ENCODE measurements around the gene WIF1.

Gene WIF1

DNA sequence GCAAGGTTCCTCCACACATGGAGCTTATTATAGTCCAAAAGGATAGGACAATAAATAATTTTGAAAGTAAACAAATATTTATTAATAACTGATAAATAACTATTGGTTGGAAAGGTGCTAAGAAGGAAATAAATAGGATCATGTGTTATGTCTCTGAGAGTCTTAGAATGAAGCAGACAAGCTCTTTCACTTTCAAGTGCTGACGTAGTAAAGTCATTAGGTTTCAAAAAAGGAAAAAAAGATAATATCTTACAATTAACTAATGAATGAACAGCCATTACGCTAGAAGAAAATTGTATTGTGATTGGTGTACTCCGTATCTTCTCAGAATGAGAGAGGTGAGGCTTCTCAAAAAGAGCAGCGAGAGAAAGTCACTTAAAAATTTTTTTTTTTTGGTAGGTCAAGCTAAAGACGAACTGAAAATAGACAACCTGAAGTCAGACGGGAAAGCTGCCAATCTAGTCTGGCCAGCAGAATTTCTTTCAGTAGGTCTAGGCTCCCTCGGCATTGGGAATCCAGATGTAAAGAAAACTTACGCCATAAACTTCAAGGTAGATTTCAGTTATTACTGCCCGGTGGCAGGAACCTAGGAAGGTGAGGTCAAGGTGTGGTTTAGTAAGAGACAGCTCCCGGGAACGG is 47.7 kb upstream of the WIF1 start:
- no peaks in the 10 kb centered on the region for H3F3A ChIP-seq (ENCODE audit: control insufficient read depth, insufficient read depth)
- H3K27me3 ChIP-seq (ENCODE audit: control insufficient read depth, low read length), result no peaks in the 10 kb centered on the region
- H3K4me2 ChIP-seq (ENCODE audit: low read length), result peak overlapping the region; percentile 72
- TF ChIP-seq EZH2phosphoT487 (IDR thresholded peaks at IDR 0.05; ENCODE audit: borderline replicate concordance, low read length) (no peak), CTCF (IDR thresholded peaks at IDR 0.05; ENCODE audit: low read depth, low read length, poor library complexity, severe bottlenecking) (no peak)
- H3K27ac ChIP-seq (ENCODE audit: low read depth, low read length), result peak overlapping the region; percentile 66; the same call in 1 of the 2 replicates
- H3K4me1 ChIP-seq (ENCODE audit: control insufficient read depth, low read length), result peaks cover 37% of the 10 kb centered on the region
- H4K20me1 ChIP-seq (ENCODE audit: control insufficient read depth, insufficient read depth, low read depth, low read length), result peaks cover 20% of the 10 kb centered on the region
- H3K36me3 ChIP-seq (ENCODE audit: control insufficient read depth, low read length), result peaks cover 38% of the 10 kb centered on the region
- H3K79me2 ChIP-seq (ENCODE audit: control insufficient read depth, low read length), result peaks cover 51% of the 10 kb centered on the region
- H3K4me3 ChIP-seq (ENCODE audit: low read length), result peak overlapping the region; percentile 88
- H3K9me3 ChIP-seq (ENCODE audit: control insufficient read depth, insufficient read depth, low read length), result no peaks in the 10 kb centered on the region
- no peaks in the 10 kb centered on the region for H3K9me2 ChIP-seq (replicated peaks; ENCODE audit: control insufficient read depth, low read length)

DNA sequence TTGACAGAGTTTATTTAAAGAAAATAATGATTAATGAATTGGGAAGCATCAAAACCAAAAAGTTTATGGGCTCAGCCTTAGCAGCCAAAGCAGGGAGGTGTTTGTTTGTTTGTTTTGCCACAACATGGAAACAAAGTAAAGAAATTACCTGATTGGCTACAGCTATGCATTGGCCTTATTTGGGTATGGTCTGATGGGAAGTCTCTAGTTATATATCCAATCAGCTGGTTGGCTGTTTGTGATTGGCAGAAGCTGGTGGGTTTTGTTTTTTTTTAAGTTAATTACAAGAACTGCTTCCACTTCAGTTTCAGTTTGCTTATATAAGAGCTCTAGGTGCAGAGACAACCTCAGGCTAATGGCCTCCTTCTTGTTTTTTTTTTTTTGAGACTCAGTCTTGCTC is 43.7 kb upstream of the WIF1 start:
- Histone ChIP-seq H3K9me3 (ENCODE audit: control insufficient read depth, insufficient read depth, low read length) (no peaks in the 10 kb centered on the region), H3K79me2 (ENCODE audit: control insufficient read depth, low read length) (peaks cover 11% of the 10 kb centered on the region), H3K4me3 (ENCODE audit: low read length) (no peak overlapping the region), H3K9me2 (replicated peaks; ENCODE audit: control insufficient read depth, low read length) (no peaks in the 10 kb centered on the region), H3K4me1 (ENCODE audit: control insufficient read depth, low read length) (peaks cover 10% of the 10 kb centered on the region), H3K27me3 (ENCODE audit: control insufficient read depth, low read length) (peaks cover 5% of the 10 kb centered on the region; the same call in 1 of the 2 replicates), H3K36me3 (ENCODE audit: control insufficient read depth, low read length) (peaks cover 3% of the 10 kb centered on the region; the same call in 1 of the 2 replicates), H3K27ac (ENCODE audit: low read depth, low read length) (no peak overlapping the region), H3K4me2 (ENCODE audit: low read length) (no peak overlapping the region), H4K20me1 (ENCODE audit: control insufficient read depth, insufficient read depth, low read depth, low read length) (no peaks in the 10 kb centered on the region), H3F3A (ENCODE audit: control insufficient read depth, insufficient read depth) (no peaks in the 10 kb centered on the region)
- no peak for TF ChIP-seq EZH2phosphoT487 (IDR thresholded peaks at IDR 0.05; ENCODE audit: borderline replicate concordance, low read length)
- no peak for TF ChIP-seq CTCF (IDR thresholded peaks at IDR 0.05; ENCODE audit: low read depth, low read length, poor library complexity, severe bottlenecking)

DNA sequence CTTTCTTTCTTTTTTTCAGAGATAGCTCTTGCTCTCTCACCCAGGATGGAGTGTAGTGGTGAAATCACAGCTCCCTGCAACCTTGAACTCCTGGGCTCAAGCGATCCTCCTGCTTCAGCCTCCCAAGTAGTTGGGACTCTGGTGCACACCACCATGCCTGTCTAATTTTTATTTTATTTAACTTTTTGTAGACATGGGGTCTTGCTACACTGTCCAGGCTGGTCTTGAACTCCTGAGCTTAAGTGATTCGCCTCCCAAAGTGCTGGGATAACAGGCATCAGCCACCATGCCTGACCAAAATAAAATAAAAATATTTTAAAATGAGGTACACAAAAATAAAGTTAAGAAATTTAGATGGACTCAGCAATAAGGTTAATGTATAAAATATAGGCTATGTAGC is 43.1 kb upstream of the WIF1 start:
- Histone ChIP-seq H4K20me1 (ENCODE audit: control insufficient read depth, insufficient read depth, low read depth, low read length) (no peaks in the 10 kb centered on the region), H3K79me2 (ENCODE audit: control insufficient read depth, low read length) (peaks cover 6% of the 10 kb centered on the region), H3K4me2 (ENCODE audit: low read length) (no peak overlapping the region), H3K4me3 (ENCODE audit: low read length) (no peak overlapping the region), H3K9me3 (ENCODE audit: control insufficient read depth, insufficient read depth, low read length) (no peaks in the 10 kb centered on the region), H3K36me3 (ENCODE audit: control insufficient read depth, low read length) (no peaks in the 10 kb centered on the region), H3K27me3 (ENCODE audit: control insufficient read depth, low read length) (peaks cover 8% of the 10 kb centered on the region; the same call in 1 of the 2 replicates), H3K27ac (ENCODE audit: low read depth, low read length) (no peak overlapping the region), H3K9me2 (replicated peaks; ENCODE audit: control insufficient read depth, low read length) (no peaks in the 10 kb centered on the region), H3K4me1 (ENCODE audit: control insufficient read depth, low read length) (peaks cover 10% of the 10 kb centered on the region), H3F3A (ENCODE audit: control insufficient read depth, insufficient read depth) (no peaks in the 10 kb centered on the region)
- TF ChIP-seq EZH2phosphoT487 (IDR thresholded peaks at IDR 0.05; ENCODE audit: borderline replicate concordance, low read length) (no peak), CTCF (IDR thresholded peaks at IDR 0.05; ENCODE audit: low read depth, low read length, poor library complexity, severe bottlenecking) (no peak)

All from DOHH2 (cell line).